GM18499 (cell line): ENCODE data around the gene SKOR2.

ENCODE experiments used
- ATAC-seq: cut with Tn5 transposase; IDR thresholded peaks from one replicate; pipeline ENCODE4 v1.9.1; 2021; ENCODE audit warnings: moderate number of reproducible peaks; ENCODE audit not compliant: insufficient read depth, unreplicated experiment

SKOR2 gene

GRCh38 chr18:47260120-47260923 is 8.9 kb upstream of the SKOR2 start:
- no peak for ATAC-seq

DNA sequence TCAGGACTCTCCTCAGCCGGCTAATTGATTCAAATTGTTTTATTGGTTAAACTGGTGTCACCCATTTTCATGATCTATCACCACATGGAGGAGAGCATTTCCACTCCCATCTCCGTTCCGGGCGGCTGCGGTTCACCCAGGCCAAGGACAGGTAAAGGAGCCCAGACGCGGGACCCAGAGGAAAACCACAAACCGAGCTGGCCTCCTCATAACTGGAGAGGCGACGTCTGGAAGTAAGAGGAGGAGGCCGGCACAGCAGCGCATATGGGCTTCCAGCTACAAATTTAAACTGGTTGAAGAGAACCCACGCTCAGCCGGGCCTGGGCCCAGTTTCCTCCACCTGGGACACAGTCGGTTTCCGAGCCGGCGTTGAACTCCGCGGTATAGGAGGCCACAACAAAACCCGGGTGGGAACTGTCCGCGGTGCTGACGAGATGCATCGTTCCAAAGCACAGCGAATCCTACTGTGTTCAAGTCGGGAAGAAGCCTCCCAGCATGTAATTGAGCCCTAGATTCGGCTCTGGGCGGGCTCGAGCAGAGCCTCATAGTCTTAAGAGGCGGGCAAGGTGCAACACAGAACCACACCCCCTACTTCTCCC is 3.0 kb upstream of the SKOR2 start:
- ATAC-seq = no peak

- no peak for ATAC-seq
Measured at GRCh38 chr18:47253101-47253654, 1.7 kb upstream of the SKOR2 start.

GRCh38 chr18:47250391-47251046 is 941 bp downstream of the SKOR2 start:
- ATAC-seq = no peak

DNA sequence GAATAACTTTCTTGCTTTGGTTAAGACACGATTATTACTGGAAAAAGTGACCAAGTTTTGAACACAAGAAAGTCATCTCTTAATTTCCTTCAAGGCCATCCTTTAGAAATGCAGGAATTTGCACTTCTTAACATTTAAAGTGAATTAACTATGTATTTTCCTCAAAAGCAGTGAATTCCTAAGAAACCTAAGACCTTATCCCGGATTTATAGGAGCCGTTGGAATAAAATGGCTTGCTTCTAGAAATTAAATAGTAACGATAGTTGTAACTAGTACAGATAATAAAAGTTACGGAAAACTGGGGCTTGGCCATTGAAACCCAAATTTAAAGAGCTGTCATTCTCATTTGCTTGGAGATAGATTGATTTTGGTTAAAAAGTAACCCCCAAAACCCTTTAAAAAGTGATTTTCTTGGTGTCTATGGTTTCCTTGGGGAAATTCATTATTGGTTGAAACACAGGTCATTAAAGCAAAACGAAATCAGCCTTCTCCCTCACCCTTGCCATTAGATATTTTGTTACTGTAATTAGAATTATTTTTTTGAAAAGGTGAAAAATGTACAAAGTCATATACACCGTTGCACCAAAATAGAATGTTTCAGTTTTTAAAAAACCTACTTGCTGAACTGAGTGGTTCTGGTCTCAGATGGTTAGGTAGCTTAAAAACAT is 2.0 kb downstream of the SKOR2 start:
- no peak for ATAC-seq

GRCh38 chr18:47248604-47249313 is 2.7 kb downstream of the SKOR2 start:
- ATAC-seq = no peak

- no peak for ATAC-seq
Measured at GRCh38 chr18:47248115-47248603, 3.3 kb downstream of the SKOR2 start.

- no peak for ATAC-seq
Measured at GRCh38 chr18:47247416-47248114, 3.9 kb downstream of the SKOR2 start.

- no peak for ATAC-seq
Measured at GRCh38 chr18:47247036-47247415, 4.4 kb downstream of the SKOR2 start.

- ATAC-seq = no peak
Measured at GRCh38 chr18:47246027-47246971, 5.2 kb downstream of the SKOR2 start.

DNA sequence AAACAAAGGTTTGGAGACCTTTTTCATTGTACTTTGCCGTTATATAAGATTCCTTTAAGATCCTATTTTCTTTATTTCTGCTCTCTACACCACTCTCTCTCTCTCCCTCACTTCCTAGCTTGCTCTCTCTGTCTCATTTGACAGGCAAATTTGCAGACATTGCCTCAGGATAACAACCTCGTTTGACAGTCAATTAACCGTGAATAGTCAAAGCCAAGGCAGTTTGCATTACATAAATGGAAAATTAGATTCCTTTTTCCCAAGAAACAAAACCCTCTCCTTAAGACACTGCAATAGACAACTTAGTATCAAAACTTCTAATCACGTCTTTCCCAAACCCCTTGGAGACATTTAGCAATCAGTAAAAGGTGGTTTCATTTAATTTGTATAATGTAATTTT is 7.4 kb downstream of the SKOR2 start:
- no peak for ATAC-seq

DNA sequence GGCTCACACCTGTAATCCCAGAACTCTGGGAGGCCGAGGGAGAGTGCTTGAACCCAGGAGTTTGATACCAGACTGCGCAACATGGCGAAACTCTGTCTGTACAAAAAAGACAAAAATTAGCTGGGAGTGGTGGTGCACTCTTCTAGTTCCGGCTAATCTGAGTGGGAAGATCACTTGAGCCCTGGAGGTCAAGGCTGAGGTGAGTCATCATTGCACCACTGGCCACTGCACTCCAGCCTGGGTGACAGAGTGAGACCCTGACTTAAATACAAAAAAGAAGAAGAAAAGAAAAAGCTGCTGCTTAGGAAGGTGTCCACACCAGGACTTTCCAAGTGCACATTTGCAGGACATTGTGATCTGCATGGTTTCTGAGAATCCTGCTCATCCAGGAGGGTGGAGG is 16.4 kb downstream of the SKOR2 start:
- no peak for ATAC-seq

DNA sequence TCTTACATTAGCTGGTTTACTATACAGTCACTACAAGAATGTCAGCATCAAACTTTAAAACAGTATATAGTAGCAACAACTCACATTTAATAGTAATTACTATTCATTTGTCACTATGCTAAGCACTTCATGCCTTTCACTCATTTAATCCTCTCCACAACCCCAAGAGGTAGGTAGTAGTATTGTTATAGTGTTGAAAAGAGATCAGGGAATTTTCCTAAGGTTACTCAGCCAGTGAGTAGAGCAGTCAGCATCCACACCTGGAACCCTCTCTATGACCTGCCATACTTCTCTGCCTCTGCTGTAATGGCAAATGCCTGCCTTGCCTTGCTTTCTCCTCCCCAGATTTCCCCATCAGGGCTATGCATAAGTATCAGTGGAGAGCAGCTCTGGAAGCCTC is 24.8 kb downstream of the SKOR2 start:
- no peak for ATAC-seq

GRCh38 chr18:47215554-47216138 is 35.8 kb downstream of the SKOR2 start:
- no peak for ATAC-seq

- no peak for ATAC-seq
Measured at GRCh38 chr18:47209171-47209570, 42.3 kb downstream of the SKOR2 start.

DNA sequence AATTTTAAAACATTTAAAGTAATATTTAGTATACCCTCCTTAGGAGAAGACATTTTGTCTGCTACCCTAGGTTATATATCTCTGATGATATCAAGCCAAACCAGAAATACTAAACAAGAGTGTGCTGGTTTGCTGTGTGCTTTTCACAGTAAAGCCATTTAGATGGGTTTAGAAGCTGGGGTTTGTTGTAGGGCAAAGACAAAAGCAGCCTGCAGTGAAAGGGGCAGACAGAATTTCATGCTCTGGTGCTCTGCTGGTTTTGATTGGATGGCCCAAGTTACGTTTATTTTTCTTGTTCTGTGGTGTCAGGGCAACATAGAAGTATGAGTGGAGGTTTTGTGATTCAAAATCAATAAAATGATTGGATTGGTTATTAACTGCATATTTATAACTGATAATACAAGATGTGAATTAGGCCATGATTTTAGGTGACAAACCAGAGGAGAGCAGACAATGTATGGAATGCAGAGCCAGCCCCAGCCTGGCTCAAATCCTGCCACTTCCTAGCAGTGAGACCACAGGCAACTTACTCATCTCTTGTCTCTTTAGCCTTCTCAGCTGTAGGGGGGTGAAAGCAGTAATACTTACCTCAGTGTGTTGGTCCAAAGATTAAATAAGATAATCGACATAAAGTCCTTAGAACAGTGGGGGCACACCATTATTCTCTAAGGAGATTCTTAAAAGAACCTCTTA is 44.4 kb downstream of the SKOR2 start:
- no peak for ATAC-seq

DNA sequence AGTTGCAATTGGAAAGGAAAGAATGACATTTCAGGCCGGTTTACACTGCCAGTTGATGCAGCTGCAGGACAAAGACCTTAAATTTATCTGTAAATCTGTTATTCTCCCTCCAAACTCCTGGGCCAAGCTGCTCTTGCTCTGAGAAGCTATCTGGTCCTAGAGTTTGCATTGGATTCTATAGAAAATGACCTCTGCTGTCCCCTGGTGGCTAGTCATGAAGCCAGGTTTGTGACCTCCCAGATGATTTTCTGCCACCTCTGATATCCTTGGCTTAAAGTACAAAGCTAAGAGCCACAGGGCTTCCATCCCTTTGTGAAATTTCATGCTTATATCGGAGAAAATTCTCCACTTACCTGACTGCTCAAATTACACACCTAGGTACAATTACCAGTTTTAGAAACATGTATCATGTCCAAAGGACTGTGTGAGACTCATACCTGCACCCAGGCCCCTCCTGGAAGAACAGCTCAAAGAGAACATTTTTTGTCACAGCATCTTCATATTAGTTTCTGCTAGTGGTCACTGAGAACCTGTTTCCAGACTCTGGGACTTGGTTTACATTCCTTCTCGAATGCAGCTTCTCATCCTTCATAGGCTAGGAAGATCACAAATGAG is 46.4 kb downstream of the SKOR2 start:
- no peak for ATAC-seq
